Epithelial cell of esophagus (primary cell): Measurements from ENCODE around the gene SRGAP3.

Experiments
- DNase-seq: peaks from one replicate; pipeline ENCODE4 v3.0.0; 2010; ENCODE audit warnings: low read depth
- H3K4me3 ChIP-seq: 2 replicates; pipeline ENCODE4 v1.5.1; 2011; ENCODE audit warnings: mild to moderate bottlenecking, low read length, control low read depth
- CTCF ChIP-seq: IDR thresholded peaks from 2 replicates; pipeline ENCODE4 v1.5.1; 2011; ENCODE audit warnings: low read depth, mild to moderate bottlenecking, low read length, control low read depth, inconsistent platforms; ENCODE audit not compliant: insufficient read depth; ENCODE audit errors: missing control alignments

SRGAP3 gene

GRCh38 chr3:9071936-9072666 lies 177.3 kb downstream of the SRGAP3 start:
- TF ChIP-seq CTCF = no peak
- DNase-seq = peak; percentile 43
- H3K4me3 ChIP-seq = no peak overlapping the region

DNA sequence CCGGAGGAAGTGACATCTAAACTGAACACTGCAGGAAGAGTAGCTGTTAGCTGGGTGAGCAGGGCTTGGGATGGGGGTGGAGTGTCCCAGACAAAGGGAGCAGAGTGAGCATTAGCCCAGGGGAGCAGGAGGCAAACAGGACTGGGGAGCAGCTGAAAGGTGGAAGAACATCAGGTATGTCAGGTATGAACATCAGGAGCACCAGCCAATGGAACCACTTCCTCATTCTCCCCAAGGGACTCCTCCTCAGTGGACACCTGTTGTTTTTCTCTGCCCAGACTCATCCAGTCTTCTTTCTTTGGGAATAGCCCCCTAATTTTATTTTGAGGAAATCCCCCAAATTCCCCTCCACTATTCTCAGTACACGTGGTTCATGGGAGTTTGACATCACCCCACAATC lies 178.5 kb downstream of the SRGAP3 start:
- no peak for TF ChIP-seq CTCF
- DNase-seq = no peak
- no peak overlapping the region for H3K4me3 ChIP-seq

GRCh38 chr3:9069971-9070370 lies 179.5 kb downstream of the SRGAP3 start:
- no peak overlapping the region for H3K4me3 ChIP-seq
- no peak for TF ChIP-seq CTCF
- no peak for DNase-seq

- DNase-seq = no peak
- TF ChIP-seq CTCF = no peak
- no peak overlapping the region for H3K4me3 ChIP-seq
Observed at GRCh38 chr3:9068051-9068450, 181.4 kb downstream of the SRGAP3 start.

GRCh38 chr3:9067352-9067975 lies 182.0 kb downstream of the SRGAP3 start:
- no peak overlapping the region for H3K4me3 ChIP-seq
- peak; percentile 60 for DNase-seq
- peak; percentile 87 for TF ChIP-seq CTCF

GRCh38 chr3:9066775-9067174 lies 182.7 kb downstream of the SRGAP3 start:
- DNase-seq = no peak
- no peak for TF ChIP-seq CTCF
- H3K4me3 ChIP-seq = no peak overlapping the region

GRCh38 chr3:9066141-9066540 lies 183.3 kb downstream of the SRGAP3 start:
- TF ChIP-seq CTCF = no peak
- H3K4me3 ChIP-seq = no peak overlapping the region
- no peak for DNase-seq
